Naive thymus-derived CD4-positive, alpha-beta T cell (primary cell): ENCODE data around the gene PKHD1. TPM values are rescaled to one million over a fixed set of nuclear protein-coding genes. Genes with fewer than 3 reads are reported as not detected.

Experiments used
- ATAC-seq: fragments of 150-1000 bp; cut with Tn5 transposase; 2 replicates; pipeline ENCODE4 v1.10.0; 2021; ENCODE audit warnings: mild to moderate bottlenecking, moderate library complexity
- CTCF ChIA-PET: fragments of 350-600 bp; sonication (Branson Sonifier 250); formaldehyde crosslinking; loops from one replicate; lab custom pipeline; 2021; ENCODE audit warnings: antibody characterized with exemption; lab: Charles Lee
- POLR2A ChIA-PET: fragments of 350-600 bp; sonication (Branson Sonifier 250); formaldehyde crosslinking; loops from one replicate; lab custom pipeline; 2021; ENCODE audit warnings: antibody characterized with exemption, inconsistent platforms; lab: Charles Lee
- DNase-seq, 9 donors: peaks; one replicate each; pipeline versions ENCODE4 v3.0.0 to v3.0.0-alpha.2; 2020 to 2022; ENCODE audit warnings: mixed read lengths in 1 of 9
- H3K27ac ChIP-seq: one replicate; pipeline ENCODE4 v1.7.0; 2013; ENCODE audit warnings: mild to moderate bottlenecking, low read depth, low read length, moderate library complexity
- H3K27me3 ChIP-seq, 2 donors: one replicate each; pipeline ENCODE4 v1.7.0; 2013; ENCODE audit warnings: low read length in 2 of 2, mild to moderate bottlenecking in 2 of 2, moderate library complexity in 2 of 2; ENCODE audit not compliant: control insufficient read depth in 2 of 2, insufficient read depth in 2 of 2
- H3K36me3 ChIP-seq, 3 experiments: 1 replicate in 2 of 3; 2 replicates in 1 of 3; pipeline ENCODE4 v1.7.0; 2013; ENCODE audit warnings: low read length in 3 of 3, mild to moderate bottlenecking in 3 of 3, moderate library complexity in 1 of 3; ENCODE audit not compliant: insufficient read depth in 3 of 3, control insufficient read depth in 2 of 3
- H3K4me1 ChIP-seq, 2 donors: one replicate each; pipeline ENCODE4 v1.7.0; 2013; ENCODE audit warnings: low read length in 2 of 2, mild to moderate bottlenecking in 2 of 2, moderate library complexity in 1 of 2; ENCODE audit not compliant: control insufficient read depth in 2 of 2, insufficient read depth in 2 of 2
- H3K4me3 ChIP-seq: 2 replicates; pipeline ENCODE4 v1.7.0; 2013; ENCODE audit warnings: mild to moderate bottlenecking, low read length
- H3K9me3 ChIP-seq, 3 experiments: 1 replicate in 2 of 3; 2 replicates in 1 of 3; pipeline ENCODE4 v1.7.0; 2013; ENCODE audit warnings: low read length in 3 of 3; ENCODE audit not compliant: control insufficient read depth in 2 of 3
- H3K27ac Mint-ChIP-seq, 9 donors: one replicate each; pipeline ENCODE4 v1.8.0; 2020 to 2022; ENCODE audit warnings: mixed read lengths in 9 of 9, mild to moderate bottlenecking in 8 of 9, moderate library complexity in 5 of 9, inconsistent platforms in 2 of 9
- H3K27me3 Mint-ChIP-seq, 5 donors: one replicate each; pipeline ENCODE4 v1.8.0; 2021 to 2022; ENCODE audit warnings: mixed read lengths in 5 of 5, mild to moderate bottlenecking in 1 of 5
- H3K36me3 Mint-ChIP-seq, 5 donors: one replicate each; pipeline ENCODE4 v1.8.0; 2020 to 2022; ENCODE audit warnings: mixed read lengths in 5 of 5, mild to moderate bottlenecking in 3 of 5, inconsistent platforms in 1 of 5
- H3K4me1 Mint-ChIP-seq, 7 donors: one replicate each; pipeline ENCODE4 v1.8.0; 2020 to 2022; ENCODE audit warnings: mixed read lengths in 7 of 7, mild to moderate bottlenecking in 3 of 7, inconsistent platforms in 1 of 7
- H3K4me3 Mint-ChIP-seq, 10 donors: one replicate each; pipeline ENCODE4 v1.8.0; 2020 to 2022; ENCODE audit warnings: mild to moderate bottlenecking in 10 of 10, mixed read lengths in 10 of 10, moderate library complexity in 6 of 10, inconsistent platforms in 2 of 10
- H3K9me3 Mint-ChIP-seq, 11 donors: one replicate each; pipeline ENCODE4 v1.8.0; 2020 to 2022; ENCODE audit warnings: mixed read lengths in 11 of 11, mild to moderate bottlenecking in 4 of 11, inconsistent platforms in 1 of 11, moderate library complexity in 1 of 11
- intact Hi-C, 2 donors: fragments of 100-400 bp; cut with micrococcal nuclease; formaldehyde crosslinking; loops; one replicate each; pipeline ENCODE4 v1.15.1; 2023
- polyA plus RNA-seq, 2 donors: library from polyadenylated mRNA; unstranded; fragments of 300-500 nt; fragmentation: Illumina TruSeq; gene quantifications; one replicate each; pipeline ENCODE4 v1.2.3, GENCODE V29; 2021
- total RNA-seq, 6 experiments: library from RNA in 5 of 6; stranded (reverse) in 5 of 6; gene quantifications; 1 replicate in 5 of 6; 2 replicates in 1 of 6; pipeline ENCODE4 v1.2.3 and lab custom pipeline; 2021 to 2026

Gene PKHD1
- total and polyA plus RNA-seq, 7 experiments from 2014 or later, result not detected

DNA sequence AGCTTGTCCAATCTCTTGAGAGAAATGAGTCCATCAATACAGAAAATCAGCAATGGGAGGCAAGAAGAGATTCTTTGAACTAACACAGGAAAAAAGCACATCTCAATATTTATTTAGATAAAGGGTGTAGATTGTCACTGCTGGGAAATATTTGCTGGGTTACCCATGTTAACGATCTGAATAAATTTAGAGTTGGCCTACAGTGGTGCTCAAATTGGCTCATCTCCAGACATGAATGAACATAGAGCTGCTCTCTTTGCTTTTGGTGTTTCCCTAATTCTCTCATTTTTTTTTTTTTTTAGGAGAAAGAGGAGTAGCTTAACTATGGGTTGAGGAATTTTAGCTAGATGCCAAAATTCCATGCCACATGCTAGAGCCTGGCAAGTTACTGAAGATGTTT lies 471.2 kb downstream of the PKHD1 start:
- intact Hi-C loops, result no loop called here
- Mint-ChIP-seq H3K36me3 (no peaks in the 10 kb centered on the region), H3K27ac (no peak overlapping the region), H3K9me3 (peaks cover 0 to 7% (median 0%) of the 10 kb centered on the region in 11 donors), H3K4me3 (no peak overlapping the region), H3K27me3 (no peaks in the 10 kb centered on the region), H3K4me1 (no peaks in the 10 kb centered on the region)
- Histone ChIP-seq H3K4me3 (no peak overlapping the region), H3K4me1 (no peaks in the 10 kb centered on the region), H3K36me3 (no peaks in the 10 kb centered on the region), H3K27ac (no peak overlapping the region), H3K9me3 (no peaks in the 10 kb centered on the region), H3K27me3 (no peaks in the 10 kb centered on the region)
- DNase-seq, result no peak
- ATAC-seq, result no peak
- ChIA-PET POLR2A (no interaction called here), CTCF (no interaction called here)

DNA sequence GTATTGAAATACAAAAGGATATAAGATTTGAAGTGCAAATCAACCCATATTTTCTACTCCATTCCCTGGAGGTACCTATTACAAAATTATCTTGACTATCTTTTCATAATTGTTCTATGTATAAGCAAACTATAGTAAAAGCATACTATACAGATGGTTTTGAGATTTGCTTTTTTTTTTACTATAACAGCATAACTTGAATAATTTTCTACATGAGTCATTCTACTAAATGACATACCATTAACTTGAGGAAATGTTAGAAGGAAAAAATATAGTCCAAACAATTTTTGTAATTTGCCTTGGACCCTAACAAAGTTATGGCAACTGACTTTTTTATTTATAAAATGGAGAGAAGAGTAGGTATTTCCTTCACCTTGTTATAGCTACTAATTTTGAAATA lies 472.7 kb downstream of the PKHD1 start:
- intact Hi-C loops, result no loop called here
- CTCF ChIA-PET, result no interaction called here
- Mint-ChIP-seq H3K4me3 (no peak overlapping the region), H3K36me3 (no peaks in the 10 kb centered on the region), H3K27ac (no peak overlapping the region), H3K4me1 (no peaks in the 10 kb centered on the region), H3K9me3 (peaks cover 0 to 6% (median 0%) of the 10 kb centered on the region in 11 donors), H3K27me3 (no peaks in the 10 kb centered on the region)
- Histone ChIP-seq H3K27ac (no peak overlapping the region), H3K27me3 (no peaks in the 10 kb centered on the region), H3K4me1 (no peaks in the 10 kb centered on the region), H3K9me3 (no peaks in the 10 kb centered on the region), H3K4me3 (no peak overlapping the region), H3K36me3 (no peaks in the 10 kb centered on the region)
- POLR2A ChIA-PET, result no interaction called here
- no peak for DNase-seq
- no peak for ATAC-seq

DNA sequence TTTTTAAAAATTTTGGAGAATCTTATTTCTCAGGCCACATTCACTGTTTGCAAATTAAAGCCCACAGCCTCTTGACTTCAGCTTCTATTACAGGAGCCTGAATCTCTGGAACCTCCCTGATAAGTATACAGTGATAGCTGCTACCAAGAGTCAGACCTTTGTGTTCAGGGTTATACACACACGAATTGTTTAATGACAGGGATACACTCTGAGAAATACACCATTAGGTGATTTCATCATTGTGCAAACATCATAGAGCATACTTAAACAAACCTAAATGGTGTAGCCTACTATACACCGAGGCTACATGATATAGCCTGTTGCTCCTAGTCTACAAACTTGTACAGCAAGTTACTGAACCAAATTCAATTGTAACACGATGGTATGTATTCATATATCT lies 473.9 kb downstream of the PKHD1 start:
- no peak for DNase-seq
- POLR2A ChIA-PET, result no interaction called here
- Histone ChIP-seq H3K36me3 (no peaks in the 10 kb centered on the region), H3K4me3 (no peak overlapping the region), H3K4me1 (no peaks in the 10 kb centered on the region), H3K9me3 (no peaks in the 10 kb centered on the region), H3K27me3 (no peaks in the 10 kb centered on the region), H3K27ac (no peak overlapping the region)
- Mint-ChIP-seq H3K9me3 (peaks cover 0 to 6% (median 0%) of the 10 kb centered on the region in 11 donors), H3K27ac (no peak overlapping the region), H3K27me3 (no peaks in the 10 kb centered on the region), H3K36me3 (no peaks in the 10 kb centered on the region), H3K4me1 (no peaks in the 10 kb centered on the region), H3K4me3 (no peak overlapping the region)
- CTCF ChIA-PET, result no interaction called here
- intact Hi-C loops, result no loop called here
- ATAC-seq, result no peak

DNA sequence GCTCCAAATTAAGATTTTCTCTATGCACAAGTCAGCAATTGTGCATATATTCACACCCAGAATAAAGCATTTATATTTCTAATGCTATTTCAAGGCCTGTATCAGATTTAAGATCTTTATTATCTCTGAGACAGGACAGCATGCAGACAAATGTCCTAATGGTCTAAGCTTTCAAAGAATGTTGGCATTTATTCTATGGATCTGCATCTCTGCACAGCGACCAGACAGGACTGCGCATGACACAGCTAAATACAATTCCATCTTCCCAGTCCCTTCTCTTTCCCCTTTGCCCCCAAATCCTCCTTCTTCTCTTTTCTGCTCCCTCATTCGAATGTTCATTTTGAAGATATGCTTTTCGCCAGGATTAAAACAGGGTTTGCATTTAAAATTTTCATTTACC lies 478.5 kb downstream of the PKHD1 start:
- no peaks in the 10 kb centered on the region for H3K36me3 Mint-ChIP-seq

DNA sequence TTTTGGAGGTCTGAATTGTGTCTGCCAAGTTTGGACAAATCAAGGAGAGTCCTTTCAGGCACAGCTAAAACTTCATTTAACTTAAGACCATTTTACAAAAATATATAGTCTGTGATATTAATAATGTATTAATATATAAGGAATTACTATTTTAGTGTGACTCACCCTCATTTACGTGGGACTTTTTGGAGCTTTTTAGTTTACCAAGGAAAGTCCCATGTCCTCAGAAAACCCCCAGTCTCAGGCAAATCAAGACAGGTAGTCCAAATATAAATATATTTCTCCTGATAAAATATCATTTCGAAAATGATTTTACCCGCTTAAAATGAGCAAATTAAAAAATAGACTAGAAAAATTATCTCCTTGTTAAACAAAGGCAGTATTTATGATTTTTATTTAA lies 479.0 kb downstream of the PKHD1 start:
- no peaks in the 10 kb centered on the region for H3K27me3 Mint-ChIP-seq
- ChIA-PET POLR2A (no interaction called here), CTCF (no interaction called here)
- Histone ChIP-seq H3K27ac (no peak overlapping the region), H3K36me3 (no peaks in the 10 kb centered on the region), H3K4me3 (no peak overlapping the region), H3K27me3 (no peaks in the 10 kb centered on the region), H3K4me1 (no peaks in the 10 kb centered on the region), H3K9me3 (no peaks in the 10 kb centered on the region)
- no peak for DNase-seq
- intact Hi-C loops, result no loop called here
- H3K36me3 Mint-ChIP-seq, result no peaks in the 10 kb centered on the region
- no peak overlapping the region for H3K4me3 Mint-ChIP-seq
- no peak for ATAC-seq
- H3K4me1 Mint-ChIP-seq, result no peaks in the 10 kb centered on the region
- no peak overlapping the region for H3K27ac Mint-ChIP-seq
- peaks cover 0 to 9% (median 1%) of the 10 kb centered on the region in 11 donors for H3K9me3 Mint-ChIP-seq

More for the DNA sequence above, 478.5 kb downstream of the PKHD1 start:
- Histone ChIP-seq H3K27me3 (no peaks in the 10 kb centered on the region), H3K4me1 (no peaks in the 10 kb centered on the region), H3K4me3 (no peak overlapping the region), H3K27ac (no peak overlapping the region), H3K36me3 (no peaks in the 10 kb centered on the region), H3K9me3 (no peaks in the 10 kb centered on the region)
- DNase-seq (no peak), ATAC-seq (no peak)
- ChIA-PET CTCF (no interaction called here), POLR2A (no interaction called here)
- Mint-ChIP-seq H3K27me3 (no peaks in the 10 kb centered on the region), H3K27ac (no peak overlapping the region), H3K4me3 (no peak overlapping the region), H3K4me1 (no peaks in the 10 kb centered on the region), H3K9me3 (peaks cover 0 to 9% (median 1%) of the 10 kb centered on the region in 11 donors)
- intact Hi-C loops, result no loop called here

DNA sequence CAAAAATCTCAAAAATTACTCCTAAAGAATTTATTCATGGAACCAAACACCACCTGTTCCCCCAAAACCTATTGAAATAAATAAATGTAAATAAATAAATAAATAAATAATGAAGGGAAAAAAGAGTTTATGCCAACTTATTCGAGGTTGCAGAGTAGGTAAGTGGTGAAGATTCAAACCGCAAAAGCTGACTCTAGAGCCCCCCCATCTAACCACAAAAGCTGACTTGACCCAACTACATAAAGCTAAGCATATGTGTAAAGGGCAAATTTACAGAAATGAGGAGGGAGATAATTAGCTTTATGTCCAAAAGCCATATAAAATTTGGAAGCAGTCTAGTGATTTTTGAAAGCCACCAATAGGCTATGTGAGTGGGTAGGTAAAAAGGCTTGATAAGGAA lies 486.9 kb downstream of the PKHD1 start:
- Mint-ChIP-seq H3K9me3 (peaks cover 2 to 23% (median 7%) of the 10 kb centered on the region in 11 donors), H3K4me1 (no peaks in the 10 kb centered on the region), H3K27me3 (no peaks in the 10 kb centered on the region), H3K4me3 (no peak overlapping the region), H3K36me3 (peaks cover 0 to 4% (median 0%) of the 10 kb centered on the region in 5 donors), H3K27ac (no peak overlapping the region)
- ATAC-seq (no peak), DNase-seq (no peak)
- H3K27ac ChIP-seq, result no peak overlapping the region
- intact Hi-C loops, result no loop called here
- ChIA-PET POLR2A (no interaction called here), CTCF (no interaction called here)
- H3K9me3 ChIP-seq, result no peaks in the 10 kb centered on the region
- H3K27me3 ChIP-seq, result no peaks in the 10 kb centered on the region
- H3K4me1 ChIP-seq, result no peaks in the 10 kb centered on the region
- H3K36me3 ChIP-seq, result no peaks in the 10 kb centered on the region
- H3K4me3 ChIP-seq, result no peak overlapping the region

DNA sequence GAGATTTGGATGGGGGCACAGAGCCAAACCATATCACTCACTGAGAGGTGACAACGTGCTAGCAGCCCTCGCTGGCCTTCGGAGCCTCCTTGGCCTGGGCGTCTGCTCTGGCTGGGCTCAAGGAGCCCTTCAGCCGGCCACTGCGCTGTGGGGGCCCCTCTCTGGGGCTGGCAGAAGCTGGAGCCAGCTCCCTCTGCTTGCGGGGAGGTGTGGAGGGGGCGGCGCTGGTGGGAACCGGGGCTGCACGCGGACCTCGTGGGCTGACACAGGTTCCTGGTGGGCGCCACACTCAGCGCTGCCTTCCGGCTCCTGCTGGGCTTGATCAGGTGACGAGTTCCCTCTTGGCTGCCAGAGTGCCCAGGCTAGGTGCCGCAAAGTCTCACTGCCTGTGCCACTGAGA lies 489.2 kb downstream of the PKHD1 start:
- Histone ChIP-seq H3K36me3 (no peaks in the 10 kb centered on the region), H3K4me1 (no peaks in the 10 kb centered on the region), H3K27ac (no peak overlapping the region), H3K27me3 (no peaks in the 10 kb centered on the region), H3K4me3 (no peak overlapping the region), H3K9me3 (peaks cover 0 to 6% (median 0%) of the 10 kb centered on the region in 3 experiments)
- intact Hi-C loops, result no loop called here
- Mint-ChIP-seq H3K4me1 (no peaks in the 10 kb centered on the region), H3K27ac (no peak overlapping the region), H3K27me3 (no peaks in the 10 kb centered on the region), H3K4me3 (no peak overlapping the region), H3K9me3 (peaks cover 2 to 33% (median 10%) of the 10 kb centered on the region in 11 donors), H3K36me3 (peaks cover 0 to 4% (median 0%) of the 10 kb centered on the region in 5 donors)
- no peak for DNase-seq
- ATAC-seq, result no peak
- CTCF ChIA-PET, result no interaction called here
- POLR2A ChIA-PET, result no interaction called here
